SK-N-SH (cell line): Measurements from ENCODE around the gene WNT3. TPM values are rescaled to one million over a fixed set of nuclear protein-coding genes. Genes with fewer than 3 reads are reported as not detected.

Source experiments
- CTCF ChIA-PET: fragments of 300-600, 350-600 bp; formaldehyde crosslinking; extraction: SDS; loops from one replicate; lab custom pipeline; 2021; lab: Yijun Ruan, JAX
- POLR2A ChIA-PET: fragments of 350-600 bp; sonication (Branson Sonifier 250); formaldehyde crosslinking; extraction: SDS; loops from one replicate; lab custom pipeline; 2020; ENCODE audit warnings: antibody characterized with exemption, inconsistent platforms; lab: Yijun Ruan, JAX
- DNase-seq: peaks from one replicate; pipeline ENCODE4 v3.0.0; 2012
- H2AFZ ChIP-seq: fragments of 200-600 bp; sonication (generic); 2 replicates; pipeline ENCODE4 v1.8.1; 2016; ENCODE audit warnings: antibody characterized with exemption, mild to moderate bottlenecking, low read depth
- H3F3A ChIP-seq: fragments of 200-600 bp; sonication (generic); replicated peaks from 2 replicates; pipeline ENCODE3; 2016; ENCODE audit warnings: antibody characterized with exemption, mild to moderate bottlenecking; ENCODE audit not compliant: insufficient read depth
- H3K27ac ChIP-seq, 2 experiments: fragments of 200-500 bp in 1 of 2; fragments of 200-600 bp in 1 of 2; sonication (Bioruptor generic) in 1 of 2; sonication (generic), shearing (Covaris generic) in 1 of 2; 2 replicates each; pipeline versions ENCODE4 v1.5.1 to v1.6.1; 2014 to 2016; ENCODE audit warnings: low read depth in 2 of 2, inconsistent platforms in 1 of 2, low read length in 1 of 2, mild to moderate bottlenecking in 1 of 2, mixed read lengths in 1 of 2
- H3K27me3 ChIP-seq: fragments of 200-600 bp; sonication (generic), shearing (Covaris generic); 2 replicates; pipeline ENCODE4 v1.6.1; 2016; ENCODE audit warnings: mixed run types; ENCODE audit not compliant: insufficient read depth
- H3K36me3 ChIP-seq, 2 experiments: fragments of 200-500 bp in 1 of 2; fragments of 200-600 bp in 1 of 2; sonication (Bioruptor generic) in 1 of 2; sonication (generic) in 1 of 2; replicated peaks in 1 of 2; 2 replicates each; pipeline versions ENCODE3 to v1.5.1; 2014 to 2016; ENCODE audit warnings: low read length in 1 of 2, mild to moderate bottlenecking in 1 of 2; ENCODE audit not compliant: insufficient read depth in 2 of 2, control insufficient read depth in 1 of 2
- H3K4me1 ChIP-seq, 2 experiments: fragments of 200-500 bp in 1 of 2; fragments of 200-600 bp in 1 of 2; sonication (Bioruptor generic) in 1 of 2; sonication (generic), shearing (Covaris generic) in 1 of 2; 2 replicates each; pipeline versions ENCODE4 v1.5.1 to v1.6.1; 2014 to 2016; ENCODE audit warnings: low read depth in 1 of 2, low read length in 1 of 2, mixed run types in 1 of 2; ENCODE audit not compliant: insufficient read depth in 2 of 2, control insufficient read depth in 1 of 2
- H3K4me2 ChIP-seq: fragments of 200-600 bp; sonication (generic), shearing (Covaris generic); 2 replicates; pipeline ENCODE4 v1.6.1; 2017; ENCODE audit warnings: mixed run types
- H3K4me3 ChIP-seq, 2 experiments: fragments of 200-500 bp in 1 of 2; fragments of 200-600 bp in 1 of 2; sonication (Bioruptor generic) in 1 of 2; sonication (generic), shearing (Covaris generic) in 1 of 2; 2 replicates each; pipeline versions ENCODE4 v1.5.1 to v1.8.1; 2014 to 2016; ENCODE audit warnings: low read depth in 2 of 2, inconsistent platforms in 1 of 2, low read length in 1 of 2, mild to moderate bottlenecking in 1 of 2, mixed read lengths in 1 of 2, moderate library complexity in 1 of 2
- H3K79me2 ChIP-seq: fragments of 200-600 bp; sonication (generic); 2 replicates; pipeline ENCODE4 v1.8.1; 2017; ENCODE audit warnings: mild to moderate bottlenecking; ENCODE audit not compliant: insufficient read depth
- H3K9ac ChIP-seq: fragments of 200-600 bp; sonication (generic); 2 replicates; pipeline ENCODE4 v1.6.1; 2017; ENCODE audit warnings: mixed run types
- H3K9me2 ChIP-seq: fragments of 200-600 bp; sonication (generic); 2 replicates; pipeline ENCODE4 v1.6.1; 2017; ENCODE audit warnings: mixed run types
- H3K9me3 ChIP-seq: fragments of 200-600 bp; sonication (generic); 2 replicates; pipeline ENCODE4 v1.6.1; 2017; ENCODE audit warnings: mixed run types, mild to moderate bottlenecking, moderate library complexity
- H4K20me1 ChIP-seq: fragments of 200-600 bp; sonication (generic); 2 replicates; pipeline ENCODE4 v1.6.1; 2017; ENCODE audit warnings: mild to moderate bottlenecking, mixed run types; ENCODE audit not compliant: insufficient read depth
- CHD2 ChIP-seq: fragments of 150-350 bp; IDR thresholded peaks from 2 replicates; pipeline ENCODE4 v1.6.1; 2018; ENCODE audit warnings: low read length; ENCODE audit not compliant: partially characterized antibody
- ELF1 ChIP-seq: IDR thresholded peaks from 2 replicates; pipeline ENCODE4 v1.4.0; 2012
- EZH2phosphoT487 ChIP-seq: fragments of 200-600 bp; sonication (generic); IDR thresholded peaks from 2 replicates; pipeline ENCODE4 v1.6.1; 2017; ENCODE audit warnings: low read depth, mixed run types, mild to moderate bottlenecking, antibody characterized with exemption, moderate library complexity, borderline replicate concordance
- FOXM1 ChIP-seq: IDR thresholded peaks from 2 replicates; pipeline ENCODE4 v1.4.0; 2012; ENCODE audit warnings: low read depth, mild to moderate bottlenecking
- GABPA ChIP-seq: IDR thresholded peaks from 2 replicates; pipeline ENCODE4 v1.4.0; 2012; ENCODE audit warnings: low read depth, mild to moderate bottlenecking
- IRF3 ChIP-seq: fragments of 150-350 bp; IDR thresholded peaks from 2 replicates; pipeline ENCODE4 v1.6.1; 2016; ENCODE audit warnings: mild to moderate bottlenecking, low read depth, low read length
- JUND ChIP-seq: IDR thresholded peaks from 2 replicates; pipeline ENCODE4 v1.4.0; 2012
- NFIC ChIP-seq: IDR thresholded peaks from 2 replicates; pipeline ENCODE4 v1.4.0; 2012; ENCODE audit warnings: borderline replicate concordance
- RFX5 ChIP-seq: IDR thresholded peaks from 2 replicates; pipeline ENCODE4 v1.6.1; 2012; ENCODE audit warnings: mild to moderate bottlenecking, improper control_type of control experiment, low read length
- SIN3A ChIP-seq: IDR thresholded peaks from 2 replicates; pipeline ENCODE4 v1.6.1; 2012; ENCODE audit warnings: low read depth, mild to moderate bottlenecking, low read length, moderate library complexity, borderline replicate concordance
- TAF1 ChIP-seq: IDR thresholded peaks from 2 replicates; pipeline ENCODE4 v1.6.1; 2012; ENCODE audit warnings: low read depth, mild to moderate bottlenecking, low read length, moderate library complexity, borderline replicate concordance
- TCF12 ChIP-seq: IDR thresholded peaks from 2 replicates; pipeline ENCODE4 v1.4.0; 2012
- TEAD4 ChIP-seq: IDR thresholded peaks from 2 replicates; pipeline ENCODE4 v1.4.0; 2012; ENCODE audit warnings: mild to moderate bottlenecking, borderline replicate concordance; ENCODE audit not compliant: insufficient read depth
- USF2 ChIP-seq: fragments of 150-350 bp; IDR thresholded peaks from 2 replicates; pipeline ENCODE4 v1.6.1; 2017; ENCODE audit warnings: antibody characterized with exemption, low read length, low read depth, borderline replicate concordance
- WGBS: methylation state at CpG from one replicate; pipeline ENCODE4 v1.1.6; 2017; ENCODE audit warnings: low lambda C conversion rate; 5-methylcytosine and 5-hydroxymethylcytosine counted together
- polyA plus RNA-seq, 3 experiments: library from polyadenylated mRNA; depleted of rRNA; stranded (reverse); fragments of >200 nt; gene quantifications; 2 replicates each; pipeline ENCODE4 v1.2.3, GENCODE V29; 2012
- TF ChIP-seq, protein P1 (sequence below): IDR thresholded peaks from 2 replicates; pipeline ENCODE4 v1.4.0; 2012; ENCODE audit warnings: low read depth
- TF ChIP-seq, protein P2 (sequence below): IDR thresholded peaks from 2 replicates; pipeline ENCODE4; 2012
- TF ChIP-seq, protein P3 (sequence below): fragments of 200-600 bp; sonication (generic); IDR thresholded peaks from 2 replicates; pipeline ENCODE4 v1.6.1; 2017; ENCODE audit warnings: antibody characterized with exemption, mild to moderate bottlenecking, moderate library complexity

The WNT3 gene
- polyA plus RNA-seq, 1 of the 3 experiments (the other 2 are of a cell fraction) = 5.3 TPM

GRCh38 chr17:46790216-46790615 lies 28.3 kb downstream of the WNT3 start:
- no peak overlapping the region for H2AFZ ChIP-seq
- CTCF ChIA-PET = interaction anchor here (11.4 kb wide), 1 partner anchor 44 kb away, joined by 76 read pairs; no protein-coding TSS in a partner anchor

GRCh38 chr17:46789610-46790009 lies 28.9 kb downstream of the WNT3 start:
- CTCF ChIA-PET = interaction anchor here (1.2 to 11.4 kb wide), 2 partner anchors 45 to 52 kb away, joined by 3 to 76 read pairs; no protein-coding TSS in a partner anchor
- Histone ChIP-seq H3K79me2 (no peaks in the 10 kb centered on the region), H3K36me3 (no peaks in the 10 kb centered on the region), H3K27me3 (peaks cover 14% of the 10 kb centered on the region; the same call in 1 of the 2 replicates), H3K9me3 (no peaks in the 10 kb centered on the region), H3K4me3 (no peak overlapping the region), H3K27ac (no peak overlapping the region), H3K4me2 (no peak overlapping the region), H4K20me1 (no peaks in the 10 kb centered on the region), H2AFZ (no peak overlapping the region), H3K4me1 (peaks cover 0 to 5% of the 10 kb centered on the region in 2 experiments; a peak in 1 of 4 replicates), H3K9me2 (no peaks in the 10 kb centered on the region), H3K9ac (no peak overlapping the region), H3F3A (no peaks in the 10 kb centered on the region)
- WGBS = 89% methylated on average over 7 of the region's 8 CpGs
- no peak for DNase-seq
- POLR2A ChIA-PET = no interaction called here
- TF ChIP-seq SIN3A (no peak), RFX5 (no peak), NFIC (no peak), FOXM1 (no peak), TCF12 (no peak)
- TF ChIP-seq, protein P1, sequence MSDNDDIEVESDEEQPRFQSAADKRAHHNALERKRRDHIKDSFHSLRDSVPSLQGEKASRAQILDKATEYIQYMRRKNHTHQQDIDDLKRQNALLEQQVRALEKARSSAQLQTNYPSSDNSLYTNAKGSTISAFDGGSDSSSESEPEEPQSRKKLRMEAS = no peak
- TF ChIP-seq, protein P2, sequence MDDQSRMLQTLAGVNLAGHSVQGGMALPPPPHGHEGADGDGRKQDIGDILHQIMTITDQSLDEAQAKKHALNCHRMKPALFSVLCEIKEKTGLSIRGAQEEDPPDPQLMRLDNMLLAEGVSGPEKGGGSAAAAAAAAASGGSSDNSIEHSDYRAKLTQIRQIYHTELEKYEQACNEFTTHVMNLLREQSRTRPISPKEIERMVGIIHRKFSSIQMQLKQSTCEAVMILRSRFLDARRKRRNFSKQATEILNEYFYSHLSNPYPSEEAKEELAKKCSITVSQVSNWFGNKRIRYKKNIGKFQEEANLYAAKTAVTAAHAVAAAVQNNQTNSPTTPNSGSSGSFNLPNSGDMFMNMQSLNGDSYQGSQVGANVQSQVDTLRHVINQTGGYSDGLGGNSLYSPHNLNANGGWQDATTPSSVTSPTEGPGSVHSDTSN = no peak

More at GRCh38 chr17:46790216-46790615, 28.3 kb downstream of the WNT3 start:
- no peak for DNase-seq
- peaks cover 16% of the 10 kb centered on the region; the same call in 1 of the 2 replicates for H3K27me3 ChIP-seq
- no peaks in the 10 kb centered on the region for H3K9me3 ChIP-seq
- TF ChIP-seq CHD2 (no peak), TCF12 (no peak), TEAD4 (no peak), TAF1 (no peak), ELF1 (no peak), USF2 (no peak), IRF3 (no peak), JUND (no peak), EZH2phosphoT487 (no peak), SIN3A (no peak), GABPA (no peak)
- TF ChIP-seq, protein P3, sequence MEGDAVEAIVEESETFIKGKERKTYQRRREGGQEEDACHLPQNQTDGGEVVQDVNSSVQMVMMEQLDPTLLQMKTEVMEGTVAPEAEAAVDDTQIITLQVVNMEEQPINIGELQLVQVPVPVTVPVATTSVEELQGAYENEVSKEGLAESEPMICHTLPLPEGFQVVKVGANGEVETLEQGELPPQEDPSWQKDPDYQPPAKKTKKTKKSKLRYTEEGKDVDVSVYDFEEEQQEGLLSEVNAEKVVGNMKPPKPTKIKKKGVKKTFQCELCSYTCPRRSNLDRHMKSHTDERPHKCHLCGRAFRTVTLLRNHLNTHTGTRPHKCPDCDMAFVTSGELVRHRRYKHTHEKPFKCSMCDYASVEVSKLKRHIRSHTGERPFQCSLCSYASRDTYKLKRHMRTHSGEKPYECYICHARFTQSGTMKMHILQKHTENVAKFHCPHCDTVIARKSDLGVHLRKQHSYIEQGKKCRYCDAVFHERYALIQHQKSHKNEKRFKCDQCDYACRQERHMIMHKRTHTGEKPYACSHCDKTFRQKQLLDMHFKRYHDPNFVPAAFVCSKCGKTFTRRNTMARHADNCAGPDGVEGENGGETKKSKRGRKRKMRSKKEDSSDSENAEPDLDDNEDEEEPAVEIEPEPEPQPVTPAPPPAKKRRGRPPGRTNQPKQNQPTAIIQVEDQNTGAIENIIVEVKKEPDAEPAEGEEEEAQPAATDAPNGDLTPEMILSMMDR = no peak
- peaks cover 0 to 5% of the 10 kb centered on the region in 2 experiments; a peak in 1 of 4 replicates for H3K4me1 ChIP-seq
- H4K20me1 ChIP-seq = no peaks in the 10 kb centered on the region
- POLR2A ChIA-PET = no interaction called here
- H3K9ac ChIP-seq = no peak overlapping the region
- H3K27ac ChIP-seq = no peak overlapping the region
- H3K79me2 ChIP-seq = no peaks in the 10 kb centered on the region
- H3K9me2 ChIP-seq = no peaks in the 10 kb centered on the region
- no peaks in the 10 kb centered on the region for H3K36me3 ChIP-seq
- no peaks in the 10 kb centered on the region for H3F3A ChIP-seq
- H3K4me3 ChIP-seq = no peak overlapping the region
- WGBS = 64% methylated on average over 3 of the region's 3 CpGs
- no peak overlapping the region for H3K4me2 ChIP-seq
